ENCODE results near the gene EPHA3.

EPHA3 gene

DNA sequence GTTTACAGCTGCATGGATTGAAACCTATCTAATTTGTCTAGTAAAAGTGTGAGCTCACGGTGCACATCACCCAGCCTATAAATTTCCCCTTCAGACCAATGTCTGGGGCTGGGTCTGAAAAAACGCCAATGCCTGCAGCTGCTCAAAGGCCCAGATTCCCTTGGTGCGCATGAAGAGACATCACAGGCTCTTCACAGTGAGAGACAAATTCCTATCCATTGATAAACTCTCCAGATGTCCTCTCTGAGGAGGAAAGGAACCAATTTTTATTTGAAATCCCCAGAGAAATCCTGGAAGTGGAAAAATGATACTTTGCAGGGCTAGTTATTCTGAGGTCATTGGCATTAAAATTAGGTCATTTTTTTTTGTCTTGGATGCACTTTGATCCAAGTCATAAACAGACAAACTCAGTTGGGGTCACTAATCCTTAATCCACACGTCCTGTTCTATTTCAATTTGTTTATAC, 360.5 kb downstream of the EPHA3 start:
- DNase-seq, result peak; percentile 50

DNA sequence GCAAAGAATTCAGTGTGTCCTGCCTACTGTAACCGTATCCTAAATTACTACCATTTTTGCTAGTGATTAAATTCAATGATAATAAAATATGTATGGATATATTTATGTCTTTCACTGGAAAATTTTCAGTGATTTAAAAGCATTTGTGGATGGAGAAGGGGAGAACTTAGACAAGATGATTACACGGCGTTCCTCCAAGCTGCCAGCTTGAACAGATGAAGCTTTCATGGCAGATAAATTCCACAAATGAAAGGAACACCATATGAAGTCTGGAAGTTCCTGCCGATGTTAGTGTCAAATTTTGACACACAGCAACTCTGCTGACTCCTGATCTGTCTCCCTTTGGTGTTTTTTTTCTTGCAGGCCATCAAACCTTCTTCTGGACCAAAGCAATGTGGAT, 364.7 kb downstream of the EPHA3 start:
- no peak for DNase-seq

DNA sequence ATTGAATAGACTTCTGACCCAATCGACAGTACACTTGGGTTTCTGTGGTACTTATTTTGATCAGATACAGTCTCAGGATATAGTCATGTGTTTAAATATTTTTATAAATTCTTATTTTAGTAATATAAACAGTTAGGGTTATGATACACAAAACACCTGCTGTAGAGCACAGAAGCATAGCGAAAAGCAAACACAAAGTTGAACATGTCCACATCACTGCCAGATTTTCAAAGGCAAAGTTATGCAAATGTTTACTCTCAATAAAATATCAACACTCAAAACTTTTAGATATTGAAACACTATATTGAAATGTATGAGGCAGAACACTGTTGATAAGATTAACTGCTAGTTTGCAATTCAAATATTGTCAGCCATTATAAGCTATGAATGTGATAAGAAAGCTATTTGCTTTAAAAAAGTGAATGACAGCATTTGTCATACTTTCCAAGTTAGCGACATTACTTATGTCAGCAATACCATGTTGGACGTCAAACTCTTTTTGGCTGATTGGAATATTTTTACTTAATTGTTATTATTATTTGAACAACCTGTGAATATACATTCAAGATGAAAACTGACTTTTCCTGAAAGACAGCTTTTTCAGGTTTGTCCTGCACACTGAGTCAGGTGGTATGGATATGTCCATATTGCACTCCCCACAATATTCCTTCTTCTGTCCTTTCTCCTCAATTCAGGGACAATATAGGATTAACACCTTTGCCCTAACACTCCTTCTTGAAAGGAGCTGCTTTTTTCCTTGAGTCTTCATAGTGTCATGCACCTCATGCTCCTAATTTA, 367.1 kb downstream of the EPHA3 start:
- no peak for DNase-seq

DNA sequence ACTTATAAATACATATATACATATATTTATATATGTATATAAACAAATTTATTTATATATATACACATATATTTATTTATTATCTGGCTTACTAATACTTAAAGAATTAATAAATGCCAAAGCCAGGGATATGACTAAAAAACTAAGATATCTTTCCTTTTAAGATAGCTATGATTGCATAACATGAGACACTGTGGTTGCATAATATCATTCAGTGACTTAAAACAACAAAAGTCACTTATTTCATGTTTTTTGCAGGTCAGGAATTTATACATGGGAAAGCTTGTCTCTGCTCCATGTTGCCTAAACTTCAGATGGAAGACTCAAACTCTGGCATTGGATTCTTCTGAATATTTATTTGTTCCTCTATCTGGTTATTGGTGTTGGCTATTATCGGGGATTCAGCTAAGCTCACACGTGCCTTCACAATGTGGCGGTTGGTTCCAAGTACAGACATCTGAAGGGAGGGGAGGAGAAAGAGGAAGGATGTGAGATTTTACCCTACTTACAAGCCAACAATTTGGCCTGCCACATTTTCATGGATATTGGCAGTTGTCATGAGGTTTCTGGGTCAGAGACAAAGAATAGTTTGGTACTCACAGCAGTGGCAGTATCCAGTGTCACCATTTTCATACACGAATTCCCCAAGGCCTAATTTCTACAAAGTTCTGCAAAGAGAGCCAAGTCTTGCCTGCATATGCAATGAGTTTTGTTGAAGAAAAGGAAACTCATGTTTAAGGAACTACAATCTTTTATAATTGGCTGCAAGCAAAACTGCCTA, 381.6 kb downstream of the EPHA3 start:
- DNase-seq, result no peak

DNA sequence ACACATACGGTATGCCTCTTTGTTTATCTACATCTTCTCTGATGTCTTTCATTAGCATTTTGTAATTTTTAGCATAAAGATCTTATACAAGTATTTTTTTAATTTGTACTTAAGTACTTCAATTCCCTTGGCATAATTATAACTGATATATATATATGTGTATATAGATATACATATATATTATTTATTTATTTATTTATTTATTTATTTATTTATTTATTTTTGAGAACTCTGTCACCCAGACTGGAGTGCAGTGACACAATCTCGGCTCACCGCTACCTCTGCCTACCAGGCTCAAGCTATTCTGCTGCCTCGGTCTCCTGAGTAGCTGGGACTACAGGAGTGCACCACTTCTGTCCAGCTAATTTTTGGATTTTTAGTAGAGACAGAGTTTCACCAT, 382.7 kb downstream of the EPHA3 start:
- DNase-seq, result no peak

DNA sequence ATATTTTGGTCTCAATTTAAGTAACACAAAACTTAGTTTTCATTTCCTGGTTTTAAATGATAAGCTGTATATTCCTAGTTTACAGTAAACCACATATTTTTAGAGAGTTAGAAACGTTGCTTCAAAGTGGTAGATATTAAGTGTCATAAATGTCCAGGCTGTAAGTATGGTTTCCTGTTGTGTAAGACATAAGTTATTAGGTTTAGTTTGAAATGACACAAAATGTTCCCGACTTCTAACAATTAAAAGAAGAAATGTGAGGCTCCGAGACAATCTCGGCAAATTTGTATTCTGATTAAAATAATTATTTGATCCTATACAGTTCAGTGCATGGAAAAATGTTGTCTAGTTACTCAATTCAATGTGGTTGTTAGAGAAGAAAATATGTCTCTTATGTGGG, 387.3 kb downstream of the EPHA3 start:
- DNase-seq, result no peak

DNA sequence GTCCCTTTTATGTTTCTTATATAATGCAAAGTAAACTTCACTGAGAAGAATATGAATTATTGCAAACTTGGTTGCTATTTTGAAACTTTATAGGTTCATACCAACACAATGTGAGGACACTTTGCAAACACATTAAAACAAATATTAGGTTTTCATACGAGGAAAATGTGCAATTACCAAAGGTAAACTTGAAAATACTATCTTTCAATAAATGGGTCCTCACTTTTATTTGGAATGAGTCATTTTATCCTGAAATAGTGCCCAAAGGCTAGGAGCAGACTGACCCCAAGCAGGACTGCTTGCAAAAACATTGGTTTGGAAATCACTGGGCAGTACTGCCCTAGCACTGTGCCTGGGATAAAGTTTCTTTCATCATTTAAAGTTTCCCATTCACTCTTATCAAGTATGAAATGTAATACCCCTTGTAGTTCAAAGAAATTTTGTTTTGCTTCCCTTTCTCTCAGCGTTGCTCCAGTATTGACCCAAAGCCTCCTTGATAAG, 396.5 kb downstream of the EPHA3 start:
- DNase-seq, result no peak

DNA sequence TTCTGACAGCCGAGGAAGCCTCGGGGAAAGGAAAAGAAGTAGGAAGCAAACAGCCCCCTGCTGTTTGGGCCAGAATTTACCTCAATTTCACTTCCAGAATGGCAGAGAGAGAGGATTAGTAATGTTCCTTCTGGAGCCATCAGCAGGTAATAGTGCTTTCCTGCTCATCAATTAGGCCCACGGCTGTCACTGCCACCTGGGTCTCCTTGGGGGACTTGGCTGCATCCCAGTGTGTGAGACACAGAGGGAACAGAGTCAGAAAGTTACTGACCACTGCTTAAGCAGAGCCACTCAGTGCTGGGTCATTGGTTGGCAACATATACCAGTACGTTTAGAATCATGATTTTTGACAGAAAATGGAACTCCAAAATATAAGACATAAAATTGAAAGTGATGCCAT, 397.0 kb downstream of the EPHA3 start:
- DNase-seq, result no peak

DNA sequence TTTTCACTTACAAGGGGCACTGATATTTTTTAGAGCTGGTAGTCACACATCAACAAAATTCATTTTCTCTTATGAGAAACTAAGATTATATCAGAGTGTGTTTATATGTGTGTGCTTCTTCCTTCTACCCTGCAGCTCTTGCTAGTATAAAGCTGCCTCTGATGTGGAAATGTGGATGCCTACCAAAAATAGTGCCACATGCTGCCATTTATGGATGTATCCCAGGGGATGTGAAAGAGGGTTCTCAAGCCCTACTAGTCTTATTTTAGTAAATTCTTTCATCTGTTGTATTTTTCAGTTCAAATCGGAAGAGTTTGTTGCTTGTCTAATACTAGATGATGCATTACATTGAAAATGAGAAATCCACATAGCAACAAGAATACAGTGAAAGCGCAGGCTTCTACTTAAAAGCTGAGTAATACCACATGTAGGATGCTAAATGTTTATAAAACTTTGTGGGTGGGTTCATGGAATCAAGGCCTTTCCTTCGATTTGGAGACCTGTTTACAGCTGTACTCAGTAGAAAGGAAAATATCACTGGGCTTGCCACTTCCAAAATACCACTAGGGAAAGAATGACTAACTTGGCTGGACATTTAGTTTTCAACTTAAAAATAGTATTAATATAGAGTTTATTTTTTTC, 399.2 kb downstream of the EPHA3 start:
- no peak for DNase-seq

DNA sequence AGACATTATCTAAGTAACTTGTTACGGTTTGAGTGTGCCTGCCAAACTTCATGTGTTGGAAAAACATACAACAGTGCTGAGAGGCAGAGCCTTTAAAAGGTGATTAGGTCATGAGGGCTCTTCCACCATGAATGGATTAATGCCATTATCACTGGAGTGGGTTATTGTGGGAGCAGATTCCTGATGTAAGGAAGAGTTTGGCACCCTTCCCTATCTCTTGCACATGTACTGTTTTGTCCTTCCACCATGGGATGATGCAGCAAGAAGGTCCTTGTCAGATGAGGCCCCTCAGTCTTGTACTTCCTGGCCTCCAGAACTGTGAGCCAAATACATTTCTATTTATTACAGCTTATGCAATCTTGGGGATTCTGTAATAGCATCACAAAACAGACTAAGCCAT, 413.9 kb downstream of the EPHA3 start:
- DNase-seq, result no peak

DNA sequence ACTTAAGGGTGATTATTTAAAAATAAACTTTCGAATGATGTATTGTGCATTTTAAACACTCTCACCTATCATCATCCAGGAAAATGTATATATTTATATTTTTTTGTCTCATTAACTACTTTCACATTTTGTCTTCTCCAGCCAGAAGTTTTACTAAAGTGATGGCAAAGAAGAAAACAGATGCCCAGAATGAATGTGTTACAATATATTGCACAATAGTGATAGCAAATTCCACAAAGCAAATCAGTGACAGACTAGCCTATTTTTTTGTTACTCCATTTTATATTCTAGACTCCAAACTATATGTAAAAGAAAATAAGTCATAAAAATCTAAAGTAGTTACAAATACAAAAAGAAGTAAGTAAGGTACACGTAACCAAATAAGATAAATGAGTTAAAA, 414.7 kb downstream of the EPHA3 start:
- no peak for DNase-seq

DNA sequence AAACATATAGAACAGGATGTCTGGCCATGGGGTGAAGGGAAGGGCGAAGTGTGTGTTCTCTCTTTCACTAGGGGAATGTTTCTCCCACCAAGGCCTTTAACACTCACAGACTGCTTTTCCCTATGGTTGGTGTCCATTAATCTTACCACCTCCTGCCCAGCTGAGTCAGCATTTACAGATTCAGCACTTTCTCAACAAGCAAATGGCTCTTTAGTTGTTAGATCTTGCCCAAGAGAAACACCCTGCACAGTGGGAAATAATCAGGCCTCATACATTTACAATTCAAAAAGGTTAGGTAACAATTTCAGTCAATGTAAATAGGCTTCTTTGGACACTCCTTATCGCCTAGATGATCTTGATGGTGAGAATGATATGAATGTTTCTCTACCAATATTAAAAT, 418.2 kb downstream of the EPHA3 start:
- no peak for DNase-seq

DNA sequence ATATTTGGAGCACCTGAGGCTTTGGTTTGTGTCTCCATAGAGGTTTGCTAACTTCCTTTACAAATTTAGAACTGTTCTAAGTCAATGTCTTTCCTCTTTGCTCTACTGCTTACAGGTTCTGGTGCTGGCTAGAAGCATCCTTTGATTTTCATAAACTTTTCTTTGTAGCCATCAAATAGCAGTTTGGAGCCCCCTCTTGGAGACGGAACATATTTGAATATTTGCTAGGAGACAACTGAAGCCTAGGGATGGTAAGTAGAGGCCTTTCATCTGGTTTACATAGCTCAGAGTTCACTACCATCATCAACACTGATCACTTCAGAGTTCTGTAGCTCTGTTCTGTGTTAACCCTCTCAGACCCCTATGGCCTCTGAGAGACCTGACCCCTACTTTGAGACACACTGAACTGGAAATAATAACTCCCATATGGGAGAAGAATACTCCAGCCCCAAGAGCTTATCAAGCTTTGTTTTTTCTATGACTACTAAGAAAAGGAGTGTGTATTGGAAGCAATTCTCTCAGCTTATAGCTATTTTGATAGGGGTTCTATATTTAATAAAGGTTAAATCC, 420.4 kb downstream of the EPHA3 start:
- DNase-seq, result no peak

Measured in right forelimb (tissue), 1 donor.